Peyer's patch (tissue), 4 donors: ENCODE results near the gene SH2D5. TPM values are rescaled to one million over a fixed set of nuclear protein-coding genes. Genes with fewer than 3 reads are reported as not detected.

Source experiments
- DNase-seq, 3 donors: peaks; one replicate each; pipeline ENCODE4 v3.0.0-alpha.2; 2017 to 2019
- H3K27ac ChIP-seq, 4 donors: fragments of 200-600 bp; sonication (generic); one replicate each; pipeline ENCODE4 v1.5.1; 2016 to 2019
- H3K27me3 ChIP-seq, 2 donors: fragments of 200-600 bp; sonication (generic); one replicate each; pipeline ENCODE4 v1.5.1; 2019
- H3K36me3 ChIP-seq, 3 donors: fragments of 200-600 bp; sonication (generic); one replicate each; pipeline ENCODE4 v1.5.1; 2016 to 2019
- H3K4me1 ChIP-seq, 4 donors: fragments of 200-600 bp; sonication (generic); one replicate each; pipeline ENCODE4 v1.5.1; 2016 to 2019
- H3K4me3 ChIP-seq, 4 donors: fragments of 200-600 bp; sonication (generic); 1 replicate in 3 of 4; 2 replicates in 1 of 4; pipeline ENCODE4 v1.5.1; 2016 to 2019; ENCODE audit warnings: mild to moderate bottlenecking in 1 of 4
- H3K9me3 ChIP-seq, 4 donors: fragments of 200-600 bp; sonication (generic); one replicate each; pipeline ENCODE4 v1.5.1; 2016 to 2019; ENCODE audit warnings: mild to moderate bottlenecking in 1 of 4
- CTCF ChIP-seq, 6 experiments: fragments of 450-650 bp in 4 of 6; fragments of 200-600 bp in 2 of 6; sonication (generic) in 1 of 6; IDR thresholded peaks; one replicate each; pipeline ENCODE4 v1.5.1; 2017 to 2019; ENCODE audit warnings: antibody characterized with exemption in 6 of 6, mild to moderate bottlenecking in 3 of 6, moderate library complexity in 1 of 6
- POLR2A ChIP-seq, 2 donors: fragments of 450-650 bp; IDR thresholded peaks; one replicate each; pipeline ENCODE4 v1.5.1; 2017; ENCODE audit warnings: antibody characterized with exemption in 2 of 2, mild to moderate bottlenecking in 2 of 2, moderate library complexity in 2 of 2
- total RNA-seq, 4 donors: library from RNA; depleted of rRNA; stranded (reverse); fragments of >200 nt; gene quantifications; one replicate each; pipeline ENCODE4 v1.1.0, GENCODE V29; 2016

SH2D5 gene
- total RNA-seq, 4 donors from 2014 or later = not detected

DNA sequence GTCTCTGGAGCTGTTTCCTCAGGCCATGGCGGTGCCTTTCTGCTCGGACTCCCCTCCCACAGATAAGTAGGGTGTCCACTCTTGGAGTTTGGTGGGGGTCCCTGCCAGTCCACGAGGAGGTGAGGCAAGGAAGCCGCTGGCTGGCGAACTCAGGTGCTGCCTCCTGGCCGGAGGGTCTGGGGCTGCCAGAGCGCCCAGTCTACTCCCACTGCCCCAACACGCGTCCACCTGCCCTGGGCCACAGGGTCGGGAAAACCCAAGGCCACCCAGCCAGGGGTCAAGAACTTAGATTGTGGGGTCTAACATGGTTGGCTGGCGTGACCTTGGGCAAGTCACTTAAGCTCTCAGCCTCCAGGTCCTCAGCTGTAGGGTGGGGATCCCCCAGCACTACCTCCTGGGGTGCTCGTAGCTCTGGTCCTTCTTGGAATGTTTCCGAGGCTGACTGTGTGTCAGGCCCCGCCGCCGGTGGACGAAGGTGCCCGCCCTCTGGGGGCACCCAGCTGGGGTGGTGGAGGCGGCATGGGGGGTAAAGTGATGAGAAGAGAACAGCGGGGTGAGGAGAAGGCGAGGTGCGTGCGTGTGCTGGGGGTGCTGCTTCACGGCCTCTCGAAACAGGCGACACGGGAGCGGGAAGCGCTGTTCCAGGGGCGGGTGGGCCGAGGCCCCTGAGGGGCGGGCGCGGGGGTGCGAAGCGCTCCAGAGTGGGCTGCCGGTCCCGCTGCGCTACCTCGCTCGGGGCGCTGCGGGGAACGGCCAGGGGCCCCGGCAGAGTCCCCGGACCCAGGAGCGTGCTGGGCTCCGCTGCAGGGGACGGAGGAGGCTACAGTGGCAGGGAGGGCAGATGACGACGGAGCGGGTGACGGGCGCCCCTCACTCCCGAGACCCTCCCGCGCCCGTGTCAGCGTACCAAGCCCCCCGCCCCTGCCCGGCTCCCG, 1.2 kb downstream of the SH2D5 start:
- Histone ChIP-seq H3K36me3 (no peaks in the 10 kb centered on the region), H3K9me3 (no peaks in the 10 kb centered on the region), H3K27ac (peak overlapping the region in 1 of 4 donors; percentile 17), H3K27me3 (peaks cover 0 to 26% of the 10 kb centered on the region in 2 donors), H3K4me3 (peak overlapping the region; percentile 48 to 78 (median 60)), H3K4me1 (peaks cover 4 to 26% (median 19%) of the 10 kb centered on the region in 4 donors)
- TF ChIP-seq POLR2A (IDR thresholded peaks at IDR 0.05) (no peak), CTCF (IDR thresholded peaks at IDR 0.05) (no peak)
- peak in 1 of 3 donors; percentile 44 for DNase-seq

DNA sequence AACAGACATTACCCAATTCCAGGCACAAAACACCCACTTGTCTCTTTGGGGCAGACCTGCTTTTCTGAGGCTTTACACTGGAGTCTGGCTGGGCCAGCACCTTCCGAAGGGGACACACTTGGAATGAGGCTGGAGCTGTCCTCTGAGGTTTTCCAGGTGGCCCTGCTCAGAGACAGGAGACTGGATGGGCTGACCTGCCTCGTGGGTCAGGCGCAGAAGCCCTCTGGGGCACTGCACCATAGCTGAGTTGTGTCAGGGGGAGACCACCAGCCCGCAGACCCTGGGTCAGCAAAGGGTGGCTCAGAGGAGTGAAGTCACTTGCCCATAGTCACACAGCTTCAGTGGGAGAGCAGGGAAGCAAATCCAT, 1.8 kb downstream of the SH2D5 start:
- H3K36me3 ChIP-seq = no peaks in the 10 kb centered on the region
- TF ChIP-seq POLR2A (IDR thresholded peaks at IDR 0.05) (no peak), CTCF (IDR thresholded peaks at IDR 0.05) (no peak)
- peak in 1 of 3 donors; percentile 8 for DNase-seq
- peaks cover 0 to 26% of the 10 kb centered on the region in 2 donors for H3K27me3 ChIP-seq
- H3K27ac ChIP-seq = no peak overlapping the region
- no peaks in the 10 kb centered on the region for H3K9me3 ChIP-seq
- peaks cover 4 to 26% (median 19%) of the 10 kb centered on the region in 4 donors for H3K4me1 ChIP-seq
- H3K4me3 ChIP-seq = no peak overlapping the region

DNA sequence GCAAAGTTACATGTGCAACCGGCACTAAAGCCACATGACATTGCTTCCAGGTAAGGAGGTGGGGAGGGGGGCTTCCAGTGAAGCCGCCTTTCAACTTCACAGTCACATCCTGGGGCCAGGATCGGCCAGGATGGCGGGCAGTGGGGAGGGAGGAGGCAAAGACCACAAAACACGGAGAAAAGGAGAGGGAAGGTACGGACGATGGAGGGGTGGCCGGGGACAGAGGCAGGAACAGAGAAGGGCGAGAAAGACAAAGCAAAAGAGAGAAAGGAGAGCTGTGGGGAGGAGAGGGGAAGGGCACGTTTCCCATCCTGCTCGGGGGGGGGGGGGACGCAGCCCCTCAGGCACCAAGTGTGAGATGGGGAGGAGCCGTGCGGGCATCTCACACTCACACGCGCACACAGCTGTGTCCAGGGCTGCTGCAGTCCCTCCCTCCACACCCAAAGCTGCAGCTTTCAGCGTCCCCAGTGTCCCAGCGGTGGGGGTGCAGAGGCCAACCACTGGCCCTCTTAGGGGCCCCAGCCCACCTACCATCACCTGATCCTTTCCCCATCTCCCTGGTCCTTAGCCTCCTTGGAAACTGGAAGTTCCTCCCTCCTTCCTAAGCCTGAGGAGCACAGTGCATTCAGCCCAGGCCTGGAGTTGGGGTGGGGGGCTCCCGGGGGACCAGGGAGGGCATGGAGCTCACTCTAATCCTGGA, 2.4 kb downstream of the SH2D5 start:
- H3K4me3 ChIP-seq = no peak overlapping the region
- peaks cover 0 to 26% of the 10 kb centered on the region in 2 donors for H3K27me3 ChIP-seq
- peak in 2 of 3 donors; percentile 11 to 41 for DNase-seq
- H3K4me1 ChIP-seq = peaks cover 4 to 26% (median 19%) of the 10 kb centered on the region in 4 donors
- H3K9me3 ChIP-seq = no peaks in the 10 kb centered on the region
- H3K27ac ChIP-seq = no peak overlapping the region
- no peak for TF ChIP-seq POLR2A (IDR thresholded peaks at IDR 0.05)
- no peak for TF ChIP-seq CTCF (IDR thresholded peaks at IDR 0.05)
- no peaks in the 10 kb centered on the region for H3K36me3 ChIP-seq

GRCh38 chr1:20729155-20729931, 3.2 kb downstream of the SH2D5 start:
- Histone ChIP-seq H3K27ac (no peak overlapping the region), H3K27me3 (peaks cover 0 to 26% of the 10 kb centered on the region in 2 donors), H3K4me3 (no peak overlapping the region), H3K9me3 (no peaks in the 10 kb centered on the region), H3K36me3 (no peaks in the 10 kb centered on the region), H3K4me1 (peaks cover 4 to 26% (median 19%) of the 10 kb centered on the region in 4 donors)
- DNase-seq = peak in 2 of 3 donors; percentile 7 to 44
- TF ChIP-seq POLR2A (IDR thresholded peaks at IDR 0.05) (no peak), CTCF (IDR thresholded peaks at IDR 0.05) (no peak)
